HG03060 (cell line): ENCODE results near the gene SPRYD7.

Experiments used
- ATAC-seq: cut with Tn5 transposase; IDR thresholded peaks from one replicate; pipeline ENCODE4 v1.9.1; 2021; ENCODE audit warnings: low read depth, moderate number of reproducible peaks; ENCODE audit not compliant: unreplicated experiment

SPRYD7 gene

DNA sequence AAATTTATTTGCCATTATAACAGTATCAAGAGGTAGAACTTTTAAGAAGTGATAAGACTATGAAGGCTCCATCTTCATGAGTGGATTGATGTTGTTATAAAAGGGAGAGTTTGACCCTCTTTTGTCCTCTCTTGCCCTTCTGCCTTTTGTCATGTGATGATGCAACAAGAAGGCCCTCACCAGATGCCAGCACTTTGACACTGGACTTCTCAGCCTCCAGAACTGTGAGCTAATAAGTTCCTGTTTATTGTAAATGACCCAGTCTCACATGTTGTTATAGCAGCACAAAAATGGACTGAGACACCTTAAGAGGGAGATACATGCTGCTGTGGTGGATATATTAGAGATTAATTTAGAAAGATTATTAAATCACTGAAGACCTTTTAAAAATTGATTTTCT is 71.6 kb downstream of the SPRYD7 start:
- no peak for ATAC-seq
